ENCODE data around the gene WDR89. TPM values are rescaled to one million over a fixed set of nuclear protein-coding genes. Genes with fewer than 3 reads are reported as not detected.

The WDR89 gene
- total RNA-seq, 1 experiment from 2014 or later: 23.6 TPM

DNA sequence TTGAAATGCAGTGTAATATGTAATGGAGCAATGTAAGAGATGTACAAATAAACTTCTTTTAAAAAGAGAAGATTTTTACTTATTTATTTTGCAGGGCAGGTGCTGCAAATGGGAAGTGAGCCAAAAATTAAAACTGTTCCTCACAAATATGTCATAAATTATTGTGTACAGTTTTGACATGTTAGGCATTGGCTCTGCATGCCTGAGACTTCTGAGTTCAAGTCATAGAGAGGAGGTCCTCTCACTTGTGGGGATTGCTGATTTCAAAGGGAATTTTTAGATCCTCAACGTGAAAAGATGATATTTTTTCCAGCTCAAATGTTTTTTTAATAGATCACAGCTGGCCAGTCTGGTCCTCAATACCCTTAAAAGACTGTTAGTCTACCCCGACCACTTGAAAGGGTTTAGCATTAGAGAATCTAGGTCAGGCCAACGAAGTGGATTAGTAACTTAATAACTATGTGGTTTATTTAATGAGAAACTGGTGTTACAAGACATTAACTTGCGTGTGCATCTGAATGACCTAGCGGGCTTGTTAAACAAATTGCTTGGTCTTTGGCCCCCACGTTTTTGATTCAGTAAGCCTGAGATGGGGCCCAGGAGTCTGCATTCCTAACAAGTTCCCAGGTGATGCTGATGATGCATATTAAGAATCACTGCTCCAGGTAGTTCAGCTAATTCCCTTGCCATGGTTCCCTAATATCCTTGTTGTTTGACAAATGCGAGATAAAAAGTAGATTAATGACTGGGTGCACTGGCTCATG is 30.9 kb upstream of the WDR89 start:
- H3K36me3 ChIP-seq (ENCODE audit: insufficient read depth, low read length, poor library complexity, severe bottlenecking): no peaks in the 10 kb centered on the region
- no peak overlapping the region for H3K4me3 ChIP-seq (ENCODE audit: low read depth, low read length, poor library complexity, severe bottlenecking)
- BruUV-seq (replicated peaks): no TSS peak
- POLR2A ChIA-PET (ENCODE audit: low non-redundant PET): no interaction called here
- intact Hi-C loops (cut with micrococcal nuclease; ENCODE audit: unreplicated experiment): no loop called here
- no peak overlapping the region for H3K27ac ChIP-seq (ENCODE audit: low read depth, low read length, poor library complexity, severe bottlenecking)
- CTCF ChIA-PET: no interaction called here
- H3K4me1 ChIP-seq (ENCODE audit: insufficient read depth, low read length, poor library complexity, severe bottlenecking): no peaks in the 10 kb centered on the region
- H3K27me3 ChIP-seq (replicated peaks; ENCODE audit: insufficient read depth, low read depth, low read length, poor library complexity): no peaks in the 10 kb centered on the region
- no peak for TF ChIP-seq CTCF (conservative IDR thresholded peaks at IDR 0.05; ENCODE audit: low read depth, low read length)
- TF ChIP-seq EZH2 (IDR thresholded peaks at IDR 0.05; ENCODE audit: borderline replicate concordance, low read depth, low read length, poor library complexity, severe bottlenecking): no peak
- H3K9me3 ChIP-seq (ENCODE audit: low read depth, low read length, poor library complexity, severe bottlenecking): no peaks in the 10 kb centered on the region
- no peak for DNase-seq (ENCODE audit: low spot score)

DNA sequence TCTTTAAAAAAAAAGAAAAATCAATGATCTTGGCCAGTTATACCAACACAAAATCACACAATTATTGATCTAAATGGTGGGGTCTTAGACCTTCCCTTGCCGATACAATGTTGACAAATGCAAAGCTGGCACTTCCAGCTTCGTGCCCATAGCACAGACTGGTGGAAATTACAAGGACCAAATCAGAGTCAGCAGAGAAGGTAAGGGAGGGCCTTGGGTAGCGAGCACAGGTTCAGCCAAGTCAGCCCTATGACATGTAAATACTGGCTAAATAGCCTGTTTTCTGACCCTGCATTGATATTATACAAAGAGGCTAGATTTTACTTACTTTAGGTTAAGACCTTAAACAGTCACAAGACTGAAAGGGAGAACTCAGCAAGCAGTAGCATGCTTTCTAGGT is 30.3 kb upstream of the WDR89 start:
- ChIA-PET POLR2A (ENCODE audit: low non-redundant PET) (no interaction called here), CTCF (no interaction called here)
- Histone ChIP-seq H3K4me1 (ENCODE audit: insufficient read depth, low read length, poor library complexity, severe bottlenecking) (no peaks in the 10 kb centered on the region), H3K9me3 (ENCODE audit: low read depth, low read length, poor library complexity, severe bottlenecking) (no peaks in the 10 kb centered on the region), H3K27ac (ENCODE audit: low read depth, low read length, poor library complexity, severe bottlenecking) (no peak overlapping the region), H3K36me3 (ENCODE audit: insufficient read depth, low read length, poor library complexity, severe bottlenecking) (no peaks in the 10 kb centered on the region), H3K4me3 (ENCODE audit: low read depth, low read length, poor library complexity, severe bottlenecking) (no peak overlapping the region), H3K27me3 (replicated peaks; ENCODE audit: insufficient read depth, low read depth, low read length, poor library complexity) (no peaks in the 10 kb centered on the region)
- intact Hi-C loops (cut with micrococcal nuclease; ENCODE audit: unreplicated experiment): no loop called here
- no peak for DNase-seq (ENCODE audit: low spot score)
- no peak for TF ChIP-seq CTCF (conservative IDR thresholded peaks at IDR 0.05; ENCODE audit: low read depth, low read length)
- no peak for TF ChIP-seq EZH2 (IDR thresholded peaks at IDR 0.05; ENCODE audit: borderline replicate concordance, low read depth, low read length, poor library complexity, severe bottlenecking)
- no TSS peak for BruUV-seq (replicated peaks)

DNA sequence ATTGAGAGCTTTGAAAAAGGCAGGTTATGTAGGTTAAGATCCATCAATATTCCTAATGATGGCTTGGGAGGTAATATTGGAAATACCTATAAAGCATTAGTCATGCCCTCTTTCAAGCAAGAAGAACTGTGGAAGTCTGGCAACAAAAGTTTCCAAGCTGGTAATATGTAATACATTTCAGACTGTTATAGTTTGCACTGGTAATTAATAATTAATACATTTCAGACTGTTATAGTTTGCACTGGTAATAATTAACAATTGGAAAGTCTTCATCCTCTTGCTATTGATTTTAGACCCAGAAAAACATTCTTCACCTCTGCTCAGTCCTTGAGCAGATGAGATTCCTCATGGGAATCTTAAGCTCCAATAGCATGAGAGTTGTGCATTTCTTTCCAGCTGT is 29.0 kb upstream of the WDR89 start:
- no peaks in the 10 kb centered on the region for H3K9me3 ChIP-seq (ENCODE audit: low read depth, low read length, poor library complexity, severe bottlenecking)
- H3K27me3 ChIP-seq (replicated peaks; ENCODE audit: insufficient read depth, low read depth, low read length, poor library complexity): no peaks in the 10 kb centered on the region
- BruUV-seq (replicated peaks): no TSS peak
- H3K4me1 ChIP-seq (ENCODE audit: insufficient read depth, low read length, poor library complexity, severe bottlenecking): no peaks in the 10 kb centered on the region
- CTCF ChIA-PET: no interaction called here
- H3K36me3 ChIP-seq (ENCODE audit: insufficient read depth, low read length, poor library complexity, severe bottlenecking): no peaks in the 10 kb centered on the region
- POLR2A ChIA-PET (ENCODE audit: low non-redundant PET): no interaction called here
- H3K4me3 ChIP-seq (ENCODE audit: low read depth, low read length, poor library complexity, severe bottlenecking): no peak overlapping the region
- intact Hi-C loops (cut with micrococcal nuclease; ENCODE audit: unreplicated experiment): no loop called here
- H3K27ac ChIP-seq (ENCODE audit: low read depth, low read length, poor library complexity, severe bottlenecking): no peak overlapping the region
- DNase-seq (ENCODE audit: low spot score): no peak
- TF ChIP-seq EZH2 (IDR thresholded peaks at IDR 0.05; ENCODE audit: borderline replicate concordance, low read depth, low read length, poor library complexity, severe bottlenecking): no peak

GRCh38 chr14:63666335-63666734 is 24.7 kb upstream of the WDR89 start:
- H3K4me3 ChIP-seq (ENCODE audit: low read depth, low read length, poor library complexity, severe bottlenecking): no peak overlapping the region
- no peak for DNase-seq (ENCODE audit: low spot score)
- no peak for TF ChIP-seq CTCF (conservative IDR thresholded peaks at IDR 0.05; ENCODE audit: low read depth, low read length)
- no TSS peak for BruUV-seq (replicated peaks)
- H3K27me3 ChIP-seq (replicated peaks; ENCODE audit: insufficient read depth, low read depth, low read length, poor library complexity): no peaks in the 10 kb centered on the region
- H3K36me3 ChIP-seq (ENCODE audit: insufficient read depth, low read length, poor library complexity, severe bottlenecking): no peaks in the 10 kb centered on the region
- H3K9me3 ChIP-seq (ENCODE audit: low read depth, low read length, poor library complexity, severe bottlenecking): no peaks in the 10 kb centered on the region
- no peaks in the 10 kb centered on the region for H3K4me1 ChIP-seq (ENCODE audit: insufficient read depth, low read length, poor library complexity, severe bottlenecking)
- CTCF ChIA-PET: no interaction called here
- no peak overlapping the region for H3K27ac ChIP-seq (ENCODE audit: low read depth, low read length, poor library complexity, severe bottlenecking)
- POLR2A ChIA-PET (ENCODE audit: low non-redundant PET): no interaction called here
- intact Hi-C loops (cut with micrococcal nuclease; ENCODE audit: unreplicated experiment): no loop called here

Data from A673 (cell line).